ENCODE data around the gene MLEC. TPM values are rescaled to one million over a fixed set of nuclear protein-coding genes. Genes with fewer than 3 reads are reported as not detected.

MLEC gene
- total and polyA plus RNA-seq, 2 of the 13 experiments (the other 11 are each of a cell fraction or from before 2014, with no cell fraction given) = 49.8 to 156 TPM

- TF ChIP-seq ZNF142 (CRISPR knock-in tag; IDR thresholded peaks at IDR 0.05) = no peak
- TF ChIP-seq MTA1 (CRISPR knock-in tag; IDR thresholded peaks at IDR 0.05; ENCODE audit: borderline replicate concordance) = peak; percentile 60; the same call in 1 of the 2 replicates
- no peak for TF ChIP-seq RNF2 (conservative IDR thresholded peaks at IDR 0.05; ENCODE audit: low read depth)
- no peak for TF ChIP-seq ZNF460 (CRISPR knock-in tag; IDR thresholded peaks at IDR 0.05; ENCODE audit: borderline replicate concordance)
- no peak for TF ChIP-seq REL (CRISPR knock-in tag; conservative IDR thresholded peaks at IDR 0.05)
- TF ChIP-seq ZNF446 (CRISPR knock-in tag; IDR thresholded peaks at IDR 0.05) = no peak
- TF ChIP-seq BRD4 (CRISPR knock-in tag; IDR thresholded peaks at IDR 0.05) = peak; percentile 45; the same call in 1 of the 2 replicates
- no peak for TF ChIP-seq ZUFSP (CRISPR knock-in tag; IDR thresholded peaks at IDR 0.05; ENCODE audit: borderline replicate concordance)
- TF ChIP-seq JARID2 (CRISPR knock-in tag; IDR thresholded peaks at IDR 0.05; ENCODE audit: insufficient replicate concordance) = no peak
- TF ChIP-seq ZNF891 (CRISPR knock-in tag; IDR thresholded peaks at IDR 0.05) = peak; percentile 74; the same call in 1 of the 2 replicates
- no peak for TF ChIP-seq SRSF9 (IDR thresholded peaks at IDR 0.05; ENCODE audit: borderline replicate concordance, insufficient read depth, low read depth, low read length, poor library complexity, severe bottlenecking)
- TF ChIP-seq NPAS2 (CRISPR knock-in tag; IDR thresholded peaks at IDR 0.05; ENCODE audit: borderline replicate concordance) = no peak
- TF ChIP-seq AKAP8 (CRISPR knock-in tag; IDR thresholded peaks at IDR 0.05) = 0 out of 2 replicates have a peak, but pooled peaks have one; percentile 60
- no peak for TF ChIP-seq HES4 (CRISPR knock-in tag; IDR thresholded peaks at IDR 0.05; ENCODE audit: borderline replicate concordance)
- TF ChIP-seq TOE1 (CRISPR knock-in tag; IDR thresholded peaks at IDR 0.05) = no peak
- no peak for TF ChIP-seq ZNF652 (CRISPR knock-in tag; IDR thresholded peaks at IDR 0.05; ENCODE audit: borderline replicate concordance, low read depth)
- TF ChIP-seq SP140L (CRISPR knock-in tag; IDR thresholded peaks at IDR 0.05; ENCODE audit: borderline replicate concordance) = no peak
- no peak for TF ChIP-seq ZNF124 (CRISPR knock-in tag; IDR thresholded peaks at IDR 0.05)
- TF ChIP-seq XBP1 (CRISPR knock-in tag; IDR thresholded peaks at IDR 0.05) = no peak
- peak; percentile 68; the same call in 1 of the 2 replicates for TF ChIP-seq ZNF510 (CRISPR knock-in tag; IDR thresholded peaks at IDR 0.05; ENCODE audit: low read depth)
- TF ChIP-seq ONECUT2 (CRISPR knock-in tag; IDR thresholded peaks at IDR 0.05) = no peak
- TF ChIP-seq DR1 (CRISPR knock-in tag; IDR thresholded peaks at IDR 0.05) = no peak
- TF ChIP-seq HMGA1 (CRISPR knock-in tag; conservative IDR thresholded peaks at IDR 0.05) = no peak
Observed at GRCh38 chr12:120725659-120726509, 38.9 kb downstream of the MLEC start, which contains the start of gene ACADS (continued).
